Loucy (cell line): ENCODE results near the gene CGA.

Experiments
- EZH2phosphoT487 ChIP-seq: fragments of 200-600 bp; IDR thresholded peaks from 2 replicates; pipeline ENCODE4 v1.6.1; 2018; ENCODE audit warnings: antibody characterized with exemption, mild to moderate bottlenecking, moderate library complexity, borderline replicate concordance
- TF ChIP-seq, protein P1 (sequence below): fragments of 200-600 bp; sonication (generic); conservative IDR thresholded peaks from 2 replicates; pipeline ENCODE4 v1.5.1; 2014; ENCODE audit warnings: mild to moderate bottlenecking, antibody characterized with exemption, low read length

DNA sequence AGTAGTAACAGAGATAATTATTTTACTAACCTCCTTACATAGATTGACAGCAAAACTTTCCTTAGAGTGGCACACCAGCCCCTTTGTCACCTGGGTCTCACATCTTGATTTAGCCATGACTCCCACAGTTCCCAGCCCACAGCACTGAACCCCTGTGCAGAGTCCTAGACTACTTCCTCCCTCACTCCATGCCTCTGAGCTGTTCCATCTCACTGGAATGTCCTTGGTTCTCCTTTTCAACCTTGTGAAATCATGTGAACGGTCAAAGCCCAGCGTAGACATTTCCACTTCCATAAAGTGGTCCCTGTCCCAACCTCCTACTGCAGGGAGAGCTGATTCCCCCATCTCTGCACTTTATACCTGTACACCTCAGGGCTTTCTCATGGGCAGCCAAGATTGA lies 19.7 kb downstream of the CGA start:
- TF ChIP-seq, protein P1, sequence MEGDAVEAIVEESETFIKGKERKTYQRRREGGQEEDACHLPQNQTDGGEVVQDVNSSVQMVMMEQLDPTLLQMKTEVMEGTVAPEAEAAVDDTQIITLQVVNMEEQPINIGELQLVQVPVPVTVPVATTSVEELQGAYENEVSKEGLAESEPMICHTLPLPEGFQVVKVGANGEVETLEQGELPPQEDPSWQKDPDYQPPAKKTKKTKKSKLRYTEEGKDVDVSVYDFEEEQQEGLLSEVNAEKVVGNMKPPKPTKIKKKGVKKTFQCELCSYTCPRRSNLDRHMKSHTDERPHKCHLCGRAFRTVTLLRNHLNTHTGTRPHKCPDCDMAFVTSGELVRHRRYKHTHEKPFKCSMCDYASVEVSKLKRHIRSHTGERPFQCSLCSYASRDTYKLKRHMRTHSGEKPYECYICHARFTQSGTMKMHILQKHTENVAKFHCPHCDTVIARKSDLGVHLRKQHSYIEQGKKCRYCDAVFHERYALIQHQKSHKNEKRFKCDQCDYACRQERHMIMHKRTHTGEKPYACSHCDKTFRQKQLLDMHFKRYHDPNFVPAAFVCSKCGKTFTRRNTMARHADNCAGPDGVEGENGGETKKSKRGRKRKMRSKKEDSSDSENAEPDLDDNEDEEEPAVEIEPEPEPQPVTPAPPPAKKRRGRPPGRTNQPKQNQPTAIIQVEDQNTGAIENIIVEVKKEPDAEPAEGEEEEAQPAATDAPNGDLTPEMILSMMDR: no peak
- no peak for TF ChIP-seq EZH2phosphoT487
